Endothelial cell of umbilical vein (primary cell): Measurements from ENCODE around the gene PAXX. TPM values are rescaled to one million over a fixed set of nuclear protein-coding genes. Genes with fewer than 3 reads are reported as not detected.

ENCODE experiments used
- BruUV-seq: library from RNA; stranded (reverse); fragments of 400-500 nt; replicated peaks from 2 replicates; lab custom pipeline; 2021; lab: Mats Ljungman, UMichigan
- CTCF ChIA-PET: fragments of 300-600, 350-600 bp; sonication (Branson Sonifier 250); formaldehyde crosslinking; loops from one replicate; lab custom pipeline; 2021; ENCODE audit warnings: antibody characterized with exemption, inconsistent platforms; lab: Charles Lee
- POLR2A ChIA-PET: fragments of 300-600, 350-600 bp; sonication (Branson Sonifier 250); formaldehyde crosslinking; loops from one replicate; lab custom pipeline; 2021; ENCODE audit warnings: antibody characterized with exemption, inconsistent platforms; lab: Charles Lee
- DNase-seq: peaks from one replicate; pipeline ENCODE4 v3.0.0-alpha.2; 2011; ENCODE audit warnings: low read depth, low spot score
- FAIRE-seq: peaks from 2 replicates; lab custom pipeline; 2011; peaks lifted over from hg19 to GRCh38; lab: Jason Lieb, UNC
- H2AFZ ChIP-seq: 2 replicates; pipeline ENCODE4 v1.6.0; 2012; ENCODE audit warnings: low read depth, low read length, control low read depth, inconsistent platforms
- H3K27ac ChIP-seq: 2 replicates; pipeline ENCODE4 v1.5.1; 2011; ENCODE audit warnings: low read depth, mild to moderate bottlenecking, control low read depth, low read length, moderate library complexity; ENCODE audit not compliant: insufficient read depth
- H3K27me3 ChIP-seq, 2 experiments: 2 replicates each; pipeline versions ENCODE4 v1.6.0 to v1.6.1; 2011; ENCODE audit warnings: low read length in 2 of 2, mixed read lengths in 1 of 2; ENCODE audit not compliant: control insufficient read depth in 2 of 2, insufficient read depth in 2 of 2
- H3K36me3 ChIP-seq, 2 experiments: 2 replicates in 1 of 2; 3 replicates in 1 of 2; pipeline ENCODE4 v1.5.1; 2011; ENCODE audit warnings: low read length in 2 of 2, mild to moderate bottlenecking in 1 of 2, moderate library complexity in 1 of 2; ENCODE audit not compliant: control insufficient read depth in 2 of 2, insufficient read depth in 2 of 2; ENCODE audit errors: extremely low read depth in 1 of 2
- H3K4me1 ChIP-seq: 3 replicates; pipeline ENCODE4 v1.5.1; 2011; ENCODE audit warnings: mild to moderate bottlenecking, low read length; ENCODE audit not compliant: control insufficient read depth, insufficient read depth; ENCODE audit errors: extremely low read depth
- H3K4me2 ChIP-seq: 2 replicates; pipeline ENCODE4 v1.6.1; 2011; ENCODE audit warnings: low read length, control low read depth, mixed read lengths; ENCODE audit not compliant: insufficient read depth
- H3K4me3 ChIP-seq, 3 experiments: fragments of 200-600 bp in 1 of 3; sonication (generic), shearing (Covaris generic) in 1 of 3; replicated peaks in 1 of 3; 2 replicates each; pipeline ENCODE4 v1.5.1; 2011 to 2016; ENCODE audit warnings: control low read depth in 3 of 3, low read length in 3 of 3, mild to moderate bottlenecking in 2 of 3, inconsistent platforms in 1 of 3, low read depth in 1 of 3, moderate library complexity in 1 of 3; ENCODE audit not compliant: insufficient read depth in 1 of 3
- H3K79me2 ChIP-seq: 2 replicates; pipeline ENCODE4 v1.6.0; 2012; ENCODE audit warnings: low read length, inconsistent platforms; ENCODE audit not compliant: control insufficient read depth, insufficient read depth
- H3K9ac ChIP-seq: replicated peaks from 2 replicates; pipeline ENCODE3; 2011; ENCODE audit warnings: low read length, control low read depth; ENCODE audit not compliant: insufficient read depth; ENCODE audit errors: extremely low read depth
- H3K9me1 ChIP-seq: replicated peaks from 3 replicates; pipeline ENCODE4 v1.6.0; 2011; ENCODE audit warnings: mild to moderate bottlenecking, low read length; ENCODE audit not compliant: control insufficient read depth, insufficient read depth; ENCODE audit errors: extremely low read depth
- H3K9me3 ChIP-seq: replicated peaks from 2 replicates; pipeline ENCODE4 v1.5.1; 2012; ENCODE audit warnings: low read length, inconsistent platforms; ENCODE audit not compliant: control insufficient read depth, insufficient read depth
- H4K20me1 ChIP-seq: replicated peaks from 2 replicates; pipeline ENCODE3; 2011; ENCODE audit warnings: mild to moderate bottlenecking, low read length; ENCODE audit not compliant: control insufficient read depth, insufficient read depth; ENCODE audit errors: extremely low read depth
- CTCF ChIP-seq, 2 donors: IDR thresholded peaks; 1 replicate in 1 of 2; 2 replicates in 1 of 2; pipeline ENCODE4 v1.5.1; 2011; ENCODE audit warnings: low read length in 2 of 2, mild to moderate bottlenecking in 2 of 2, moderate library complexity in 2 of 2, control low read depth in 1 of 2, inconsistent platforms in 1 of 2, low read depth in 1 of 2; ENCODE audit not compliant: insufficient read depth in 1 of 2; ENCODE audit errors: extremely low read depth in 1 of 2
- EZH2 ChIP-seq: IDR thresholded peaks from 2 replicates; pipeline ENCODE4 v1.6.1; 2012; ENCODE audit warnings: borderline replicate concordance, low read depth, mild to moderate bottlenecking, moderate library complexity, low read length, inconsistent platforms; ENCODE audit not compliant: severe bottlenecking
- FOS ChIP-seq: IDR thresholded peaks from 2 replicates; pipeline ENCODE4 v1.6.1; 2011; ENCODE audit warnings: mild to moderate bottlenecking, low read length, moderate library complexity, borderline replicate concordance; ENCODE audit not compliant: insufficient read depth
- GATA2 ChIP-seq: IDR thresholded peaks from 2 replicates; pipeline ENCODE4 v1.7.0; 2011; ENCODE audit warnings: low read depth, mild to moderate bottlenecking, moderate library complexity, mixed read lengths, low read length; ENCODE audit not compliant: insufficient read length, insufficient read depth
- JUN ChIP-seq: IDR thresholded peaks from 2 replicates; pipeline ENCODE4 v1.6.1; 2011; ENCODE audit warnings: borderline replicate concordance, low read depth; ENCODE audit not compliant: insufficient read length, insufficient read depth
- MYC ChIP-seq: IDR thresholded peaks from one replicate; pipeline ENCODE4 v1.6.1; 2011; ENCODE audit warnings: mild to moderate bottlenecking, low read depth, low read length
- POLR2A ChIP-seq: IDR thresholded peaks from 2 replicates; pipeline ENCODE4 v1.6.1; 2012; ENCODE audit warnings: low read depth, mild to moderate bottlenecking, control low read depth, low read length
- POLR2AphosphoS5 ChIP-seq: IDR thresholded peaks from 2 replicates; pipeline ENCODE4 v1.6.1; 2012; ENCODE audit warnings: low read depth, mild to moderate bottlenecking, control low read depth, low read length, moderate library complexity; ENCODE audit not compliant: insufficient read depth
- dilution Hi-C: fragments of 300-500 bp; cut with MboI; formaldehyde crosslinking; loops from one replicate; pipeline ENCODE4 v1.15.0; 2019; ENCODE audit warnings: low sequenced_read_pairs; ENCODE audit not compliant: extremely low pct_ligation_motif_present
- intact Hi-C: fragments of 100-400 bp; cut with micrococcal nuclease; formaldehyde crosslinking; loops from one replicate; pipeline ENCODE4 v1.10.0; 2022
- polyA plus RNA-seq, 4 experiments: library from polyadenylated mRNA; depleted of rRNA in 3 of 4; stranded (reverse) in 3 of 4; unstranded in 1 of 4; fragments of >200 nt; gene quantifications; 2 replicates each; pipeline versions ENCODE4 v1.2.1 to v1.2.3, GENCODE V29; 2011 to 2012; ENCODE audit warnings: missing spikeins in 1 of 4
- total RNA-seq: library from RNA; stranded (reverse); gene quantifications from 2 replicates; pipeline ENCODE4 v1.2.3, GENCODE V29; 2021
- TF ChIP-seq, protein P1 (sequence below): IDR thresholded peaks from 2 replicates; pipeline ENCODE4 v1.6.1; 2011; ENCODE audit not compliant: insufficient read depth, insufficient read length

The PAXX gene
- total and polyA plus RNA-seq, 2 donors (not counting 3 experiments of a cell fraction or from before 2014, with no cell fraction given) = 34.0 to 35.0 TPM

DNA sequence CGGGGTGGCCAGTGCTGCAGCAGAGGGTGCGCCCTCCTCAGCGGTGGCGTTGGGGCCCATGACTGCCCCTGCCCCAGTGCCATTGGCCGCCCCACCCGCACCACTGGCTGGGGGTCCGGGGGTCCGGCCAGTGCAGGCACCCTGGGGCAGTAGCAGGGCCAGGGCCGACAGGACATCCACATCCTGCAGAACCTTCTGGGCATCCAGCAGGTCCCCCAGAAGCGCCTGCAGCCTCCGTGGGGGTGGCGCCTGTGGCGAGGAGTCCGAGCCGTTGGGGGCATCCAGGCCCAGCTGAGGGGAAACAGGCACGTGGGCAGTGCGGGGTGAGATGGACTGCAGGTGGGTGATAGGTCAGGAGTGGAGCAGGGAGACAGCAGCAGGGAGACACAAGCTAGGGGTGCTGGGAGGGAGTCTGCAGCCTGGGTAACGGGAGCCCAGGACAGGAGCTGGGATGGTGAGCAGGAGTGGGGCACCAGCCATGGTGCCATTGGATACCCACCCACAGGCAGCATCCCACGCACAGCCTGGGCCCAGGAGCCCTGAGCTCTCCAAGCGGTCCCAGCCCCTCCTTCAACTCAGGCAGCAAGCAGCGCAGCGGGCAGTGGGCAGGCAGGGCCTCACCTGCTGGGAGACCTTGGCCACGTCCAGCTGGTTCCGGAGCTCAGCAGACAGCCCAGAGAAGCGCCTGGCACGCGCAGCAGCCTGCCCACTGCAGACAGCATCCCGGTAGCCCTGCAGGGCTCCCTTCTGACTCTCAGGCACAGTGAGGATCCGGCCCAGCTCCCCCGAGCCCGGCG is 28.7 kb downstream of the PAXX start:
- Histone ChIP-seq H3K4me3 (no peak overlapping the region), H3K4me1 (no peaks in the 10 kb centered on the region), H3K4me2 (no peak overlapping the region), H3K9me1 (no peaks in the 10 kb centered on the region), H2AFZ (no peak overlapping the region), H3K9me3 (no peaks in the 10 kb centered on the region), H3K27ac (no peak overlapping the region), H4K20me1 (no peaks in the 10 kb centered on the region), H3K36me3 (no peaks in the 10 kb centered on the region), H3K9ac (no peak overlapping the region), H3K79me2 (no peaks in the 10 kb centered on the region), H3K27me3 (no peaks in the 10 kb centered on the region)
- ChIA-PET CTCF (interaction anchor here (1.4 to 1.8 kb wide), 3 partner anchors 8 to 23 kb away, joined by 3 to 17 read pairs (median 4); no protein-coding TSS in a partner anchor), POLR2A (no interaction called here)
- dilution Hi-C loops = no loop called here
- no peak for DNase-seq
- TF ChIP-seq GATA2 (no peak), CTCF (IDR thresholded peaks at IDR 0.05; ENCODE audit: extremely low read depth in 1 of 2, insufficient read depth in 1 of 2, low read depth in 1 of 2, low read length in 2 of 2) (no peak), POLR2AphosphoS5 (no peak), EZH2 (no peak), FOS (no peak), MYC (no peak), JUN (no peak), POLR2A (no peak)
- TF ChIP-seq, protein P1, sequence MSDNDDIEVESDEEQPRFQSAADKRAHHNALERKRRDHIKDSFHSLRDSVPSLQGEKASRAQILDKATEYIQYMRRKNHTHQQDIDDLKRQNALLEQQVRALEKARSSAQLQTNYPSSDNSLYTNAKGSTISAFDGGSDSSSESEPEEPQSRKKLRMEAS = no peak
- BruUV-seq = no TSS peak
- intact Hi-C loops = no loop called here
- no peak for FAIRE-seq
